A549 treated with dexamethasone at 1 μM for 4 hours (cell line): Measurements from ENCODE around the gene MTMR6. TPM values are rescaled to one million over a fixed set of nuclear protein-coding genes. Genes with fewer than 3 reads are reported as not detected.

ENCODE experiments used
- total RNA-seq: library from RNA; stranded (reverse); fragments of 200-300 nt; extraction: Qiagen RNA extraction; gene quantifications from 5 replicates; pipeline ENCODE4 v1.2.3, GENCODE V29; 2022

Gene MTMR6
- total RNA-seq, result 7.6 to 10.2 TPM (median 9.1 TPM) in 5 replicates

GRCh38 chr13:25286969-25287961 lies at the start of gene MTMR6:
TSS of gene MTMR6 (minus strand) at chr13:25287488. CDS start at chr13:25287247, 241 bp downstream.

GRCh38 chr13:25301347-25302113 lies 14.2 kb upstream of the MTMR6 start, which contains the start of gene NUP58:
TSS of gene NUP58 (plus strand) at chr13:25301625. CDS start at chr13:25301774, 149 bp downstream.

Other genes starting within 250 kb of the MTMR6 start
- gene PABPC3, start 191.4 kb downstream of the MTMR6 start, total RNA-seq, result 0.14 to 0.22 TPM (median 0.21 TPM) in 5 replicates
- gene AMER2, start 115.2 kb downstream of the MTMR6 start, total RNA-seq, result not detected in 5 replicates
- 16.7 to 23.1 TPM (median 20.7 TPM) in 5 replicates for gene NUP58, start 14.1 kb upstream of the MTMR6 start, total RNA-seq
- gene ATP8A2, start 84.5 kb upstream of the MTMR6 start, total RNA-seq, result 0.01 to 0.03 TPM in 2 of 5 replicates, not detected in the others